ENCODE measurements around the gene GSTO1. TPM values are rescaled to one million over a fixed set of nuclear protein-coding genes. Genes with fewer than 3 reads are reported as not detected.
"Not testable (repeated sequence)": the region's sequence is repeated elsewhere in the genome, so short reads cannot be mapped to it uniquely, and the experiment has no call there.

GSTO1 gene
- total RNA-seq, 1 experiment from 2014 or later: 126 TPM

DNA sequence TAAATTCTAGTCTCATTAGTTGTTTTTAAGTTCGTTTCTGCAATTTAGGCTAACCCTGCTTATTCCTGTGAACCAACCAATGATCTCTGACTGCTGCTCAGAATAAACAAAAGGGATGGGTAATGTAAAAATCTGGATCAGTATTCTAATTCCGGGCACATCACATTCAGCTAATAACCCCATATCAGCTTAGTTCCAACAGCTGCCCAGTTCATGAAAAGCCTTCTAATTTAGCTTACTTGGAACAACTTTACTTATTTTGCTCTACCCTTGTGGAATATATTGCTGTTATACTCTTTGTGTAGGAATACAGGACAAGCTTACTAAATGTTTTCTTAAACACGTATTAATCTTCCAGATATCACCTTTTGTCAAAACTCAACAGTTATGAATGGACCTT, 18.9 kb upstream of the GSTO1 start:
- Histone ChIP-seq H3K27ac (ENCODE audit: low read depth, low read length, poor library complexity, severe bottlenecking) (no peak overlapping the region), H3K4me3 (ENCODE audit: low read depth, low read length, poor library complexity, severe bottlenecking) (no peak overlapping the region), H3K4me1 (ENCODE audit: insufficient read depth, low read length, poor library complexity, severe bottlenecking) (peaks cover 6% of the 10 kb centered on the region), H3K27me3 (replicated peaks; ENCODE audit: insufficient read depth, low read depth, low read length, poor library complexity) (peaks cover 31% of the 10 kb centered on the region), H3K36me3 (ENCODE audit: insufficient read depth, low read length, poor library complexity, severe bottlenecking) (no peaks in the 10 kb centered on the region), H3K9me3 (ENCODE audit: low read depth, low read length, poor library complexity, severe bottlenecking) (no peaks in the 10 kb centered on the region)
- no peak for DNase-seq (ENCODE audit: low spot score)
- CTCF ChIA-PET: no interaction called here
- no TSS peak for BruUV-seq (replicated peaks)
- intact Hi-C loops (cut with micrococcal nuclease; ENCODE audit: unreplicated experiment): no loop called here
- TF ChIP-seq, protein P1, sequence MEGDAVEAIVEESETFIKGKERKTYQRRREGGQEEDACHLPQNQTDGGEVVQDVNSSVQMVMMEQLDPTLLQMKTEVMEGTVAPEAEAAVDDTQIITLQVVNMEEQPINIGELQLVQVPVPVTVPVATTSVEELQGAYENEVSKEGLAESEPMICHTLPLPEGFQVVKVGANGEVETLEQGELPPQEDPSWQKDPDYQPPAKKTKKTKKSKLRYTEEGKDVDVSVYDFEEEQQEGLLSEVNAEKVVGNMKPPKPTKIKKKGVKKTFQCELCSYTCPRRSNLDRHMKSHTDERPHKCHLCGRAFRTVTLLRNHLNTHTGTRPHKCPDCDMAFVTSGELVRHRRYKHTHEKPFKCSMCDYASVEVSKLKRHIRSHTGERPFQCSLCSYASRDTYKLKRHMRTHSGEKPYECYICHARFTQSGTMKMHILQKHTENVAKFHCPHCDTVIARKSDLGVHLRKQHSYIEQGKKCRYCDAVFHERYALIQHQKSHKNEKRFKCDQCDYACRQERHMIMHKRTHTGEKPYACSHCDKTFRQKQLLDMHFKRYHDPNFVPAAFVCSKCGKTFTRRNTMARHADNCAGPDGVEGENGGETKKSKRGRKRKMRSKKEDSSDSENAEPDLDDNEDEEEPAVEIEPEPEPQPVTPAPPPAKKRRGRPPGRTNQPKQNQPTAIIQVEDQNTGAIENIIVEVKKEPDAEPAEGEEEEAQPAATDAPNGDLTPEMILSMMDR (conservative IDR thresholded peaks at IDR 0.05; ENCODE audit: low read depth, low read length): no peak
- TF ChIP-seq EZH2 (IDR thresholded peaks at IDR 0.05; ENCODE audit: borderline replicate concordance, low read depth, low read length, poor library complexity, severe bottlenecking): no peak
- POLR2A ChIA-PET (ENCODE audit: low non-redundant PET): no interaction called here

DNA sequence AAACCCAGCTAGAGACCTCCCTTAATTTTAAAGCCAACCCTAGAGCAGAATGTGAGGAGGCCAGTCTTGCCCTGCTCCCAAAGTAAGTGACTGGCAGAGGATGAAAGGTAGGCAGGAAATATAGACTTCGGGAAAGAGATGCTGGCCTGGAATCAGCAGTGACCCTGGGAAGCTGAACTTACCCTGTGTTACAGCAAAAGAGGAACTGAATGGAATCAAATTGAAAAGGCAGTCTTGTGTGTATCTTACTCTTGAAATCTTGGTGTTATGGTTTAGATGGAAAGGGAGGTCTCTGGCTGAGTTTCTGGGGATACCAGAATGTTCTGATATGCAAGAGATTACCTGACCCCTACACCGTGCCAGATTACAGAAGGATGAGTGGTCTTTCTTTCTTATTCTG, 14.6 kb upstream of the GSTO1 start:
- Histone ChIP-seq H3K27ac (ENCODE audit: low read depth, low read length, poor library complexity, severe bottlenecking) (no peak overlapping the region), H3K4me3 (ENCODE audit: low read depth, low read length, poor library complexity, severe bottlenecking) (no peak overlapping the region), H3K36me3 (ENCODE audit: insufficient read depth, low read length, poor library complexity, severe bottlenecking) (no peaks in the 10 kb centered on the region), H3K9me3 (ENCODE audit: low read depth, low read length, poor library complexity, severe bottlenecking) (no peaks in the 10 kb centered on the region), H3K4me1 (ENCODE audit: insufficient read depth, low read length, poor library complexity, severe bottlenecking) (no peaks in the 10 kb centered on the region), H3K27me3 (replicated peaks; ENCODE audit: insufficient read depth, low read depth, low read length, poor library complexity) (peaks cover 42% of the 10 kb centered on the region)
- BruUV-seq (replicated peaks): no TSS peak
- intact Hi-C loops (cut with micrococcal nuclease; ENCODE audit: unreplicated experiment): no loop called here
- TF ChIP-seq EZH2 (IDR thresholded peaks at IDR 0.05; ENCODE audit: borderline replicate concordance, low read depth, low read length, poor library complexity, severe bottlenecking): no peak
- TF ChIP-seq, protein P1 (conservative IDR thresholded peaks at IDR 0.05; ENCODE audit: low read depth, low read length): no peak
- POLR2A ChIA-PET (ENCODE audit: low non-redundant PET): no interaction called here
- no peak for DNase-seq (ENCODE audit: low spot score)
- CTCF ChIA-PET: no interaction called here

GRCh38 chr10:104242545-104242944, 12.1 kb upstream of the GSTO1 start:
- intact Hi-C loops (cut with micrococcal nuclease; ENCODE audit: unreplicated experiment): no loop called here
- no peaks in the 10 kb centered on the region for H3K4me1 ChIP-seq (ENCODE audit: insufficient read depth, low read length, poor library complexity, severe bottlenecking)
- no peak overlapping the region for H3K4me3 ChIP-seq (ENCODE audit: low read depth, low read length, poor library complexity, severe bottlenecking)
- TF ChIP-seq, protein P1 (conservative IDR thresholded peaks at IDR 0.05; ENCODE audit: low read depth, low read length): no peak
- no peak for TF ChIP-seq EZH2 (IDR thresholded peaks at IDR 0.05; ENCODE audit: borderline replicate concordance, low read depth, low read length, poor library complexity, severe bottlenecking)
- no TSS peak for BruUV-seq (replicated peaks)
- H3K9me3 ChIP-seq (ENCODE audit: low read depth, low read length, poor library complexity, severe bottlenecking): no peaks in the 10 kb centered on the region
- H3K27ac ChIP-seq (ENCODE audit: low read depth, low read length, poor library complexity, severe bottlenecking): no peak overlapping the region
- peaks cover 33% of the 10 kb centered on the region for H3K27me3 ChIP-seq (replicated peaks; ENCODE audit: insufficient read depth, low read depth, low read length, poor library complexity)
- DNase-seq (ENCODE audit: low spot score): no peak
- ChIA-PET CTCF (no interaction called here), POLR2A (ENCODE audit: low non-redundant PET) (no interaction called here)
- no peaks in the 10 kb centered on the region for H3K36me3 ChIP-seq (ENCODE audit: insufficient read depth, low read length, poor library complexity, severe bottlenecking)

- DNase-seq (ENCODE audit: low spot score); BruUV-seq (replicated peaks); H3K36me3 ChIP-seq (ENCODE audit: insufficient read depth, low read length, poor library complexity, severe bottlenecking); CTCF ChIA-PET; H3K4me1 ChIP-seq (ENCODE audit: insufficient read depth, low read length, poor library complexity, severe bottlenecking); H3K4me3 ChIP-seq (ENCODE audit: low read depth, low read length, poor library complexity, severe bottlenecking); H3K27ac ChIP-seq (ENCODE audit: low read depth, low read length, poor library complexity, severe bottlenecking); H3K9me3 ChIP-seq (ENCODE audit: low read depth, low read length, poor library complexity, severe bottlenecking); intact Hi-C loops (cut with micrococcal nuclease; ENCODE audit: unreplicated experiment); POLR2A ChIA-PET (ENCODE audit: low non-redundant PET): not testable (repeated sequence)
- peaks cover 36% of the 10 kb centered on the region for H3K27me3 ChIP-seq (replicated peaks; ENCODE audit: insufficient read depth, low read depth, low read length, poor library complexity)
Measured at GRCh38 chr10:104243009-104243408, 11.7 kb upstream of the GSTO1 start.
